Measurements from ENCODE around the gene CCDC191.

DNA sequence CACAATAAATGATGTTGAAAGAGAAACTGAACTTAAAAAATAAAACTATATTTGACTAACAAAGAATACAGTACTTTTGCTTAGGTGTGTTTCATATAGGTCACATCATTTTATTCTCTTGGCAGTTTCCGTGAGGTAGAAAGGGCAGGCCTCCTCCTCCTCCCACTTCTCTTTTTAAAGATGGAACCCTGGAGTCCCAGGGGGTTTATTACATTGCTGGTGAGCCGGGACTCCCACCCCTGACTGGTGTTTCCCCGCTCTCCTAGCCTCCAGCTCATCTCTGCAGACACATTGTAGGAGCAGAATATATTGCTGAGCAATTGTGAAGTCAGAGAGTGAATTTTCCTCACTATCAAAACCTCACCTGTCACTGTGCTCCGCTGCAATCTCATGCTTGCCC is 78.5 kb downstream of the CCDC191 start:
- TF ChIP-seq, protein P1, sequence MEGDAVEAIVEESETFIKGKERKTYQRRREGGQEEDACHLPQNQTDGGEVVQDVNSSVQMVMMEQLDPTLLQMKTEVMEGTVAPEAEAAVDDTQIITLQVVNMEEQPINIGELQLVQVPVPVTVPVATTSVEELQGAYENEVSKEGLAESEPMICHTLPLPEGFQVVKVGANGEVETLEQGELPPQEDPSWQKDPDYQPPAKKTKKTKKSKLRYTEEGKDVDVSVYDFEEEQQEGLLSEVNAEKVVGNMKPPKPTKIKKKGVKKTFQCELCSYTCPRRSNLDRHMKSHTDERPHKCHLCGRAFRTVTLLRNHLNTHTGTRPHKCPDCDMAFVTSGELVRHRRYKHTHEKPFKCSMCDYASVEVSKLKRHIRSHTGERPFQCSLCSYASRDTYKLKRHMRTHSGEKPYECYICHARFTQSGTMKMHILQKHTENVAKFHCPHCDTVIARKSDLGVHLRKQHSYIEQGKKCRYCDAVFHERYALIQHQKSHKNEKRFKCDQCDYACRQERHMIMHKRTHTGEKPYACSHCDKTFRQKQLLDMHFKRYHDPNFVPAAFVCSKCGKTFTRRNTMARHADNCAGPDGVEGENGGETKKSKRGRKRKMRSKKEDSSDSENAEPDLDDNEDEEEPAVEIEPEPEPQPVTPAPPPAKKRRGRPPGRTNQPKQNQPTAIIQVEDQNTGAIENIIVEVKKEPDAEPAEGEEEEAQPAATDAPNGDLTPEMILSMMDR (IDR thresholded peaks at IDR 0.05 in 4 of 5, conservative IDR thresholded peaks at IDR 0.05 in 1 of 5), result no peak
- no peak for TF ChIP-seq POLR2A (IDR thresholded peaks at IDR 0.05)

Measured in gastrocnemius medialis (tissue), 4 donors.